HG03520 (cell line): ENCODE results near the gene PAEP.

Experiments used
- ATAC-seq: cut with Tn5 transposase; IDR thresholded peaks from one replicate; pipeline ENCODE4 v1.9.1; 2021; ENCODE audit warnings: mild to moderate bottlenecking, moderate library complexity; ENCODE audit not compliant: unreplicated experiment

The PAEP gene

GRCh38 chr9:135612437-135612836 lies 50.9 kb downstream of the PAEP start:
- ATAC-seq = no peak

- no peak for ATAC-seq
These were observed 51.7 kb downstream of the PAEP start for GRCh38 chr9:135612981-135613910.

GRCh38 chr9:135613946-135614805 lies 52.6 kb downstream of the PAEP start:
- ATAC-seq = no peak

GRCh38 chr9:135614821-135615665 lies 53.5 kb downstream of the PAEP start:
- ATAC-seq = no peak

GRCh38 chr9:135615666-135616618 lies 54.4 kb downstream of the PAEP start:
- no peak for ATAC-seq
